ENCODE data around the gene CASKIN1.

GRCh38 chr16:2214719-2214968, 18.2 kb upstream of the CASKIN1 start, which contains the start of gene PGP:
- TF ChIP-seq CTCF (IDR thresholded peaks at IDR 0.05; ENCODE audit: insufficient read depth, low read length, poor library complexity, severe bottlenecking) (no peak), EZH2phosphoT487 (conservative IDR thresholded peaks at IDR 0.05; ENCODE audit: low read length) (no peak)
